Stimulated activated CD4-positive, alpha-beta T cell treated with anti-CD3 and anti-CD28 coated beads, Interleukin-2, amount 100 ng/mL, for 48 hours (primary cell): ENCODE data around the gene HOXB13.

Experiments
- DNase-seq, 2 donors: peaks; one replicate each; pipeline ENCODE4 v3.0.0-alpha.2; 2020

Gene HOXB13

DNA sequence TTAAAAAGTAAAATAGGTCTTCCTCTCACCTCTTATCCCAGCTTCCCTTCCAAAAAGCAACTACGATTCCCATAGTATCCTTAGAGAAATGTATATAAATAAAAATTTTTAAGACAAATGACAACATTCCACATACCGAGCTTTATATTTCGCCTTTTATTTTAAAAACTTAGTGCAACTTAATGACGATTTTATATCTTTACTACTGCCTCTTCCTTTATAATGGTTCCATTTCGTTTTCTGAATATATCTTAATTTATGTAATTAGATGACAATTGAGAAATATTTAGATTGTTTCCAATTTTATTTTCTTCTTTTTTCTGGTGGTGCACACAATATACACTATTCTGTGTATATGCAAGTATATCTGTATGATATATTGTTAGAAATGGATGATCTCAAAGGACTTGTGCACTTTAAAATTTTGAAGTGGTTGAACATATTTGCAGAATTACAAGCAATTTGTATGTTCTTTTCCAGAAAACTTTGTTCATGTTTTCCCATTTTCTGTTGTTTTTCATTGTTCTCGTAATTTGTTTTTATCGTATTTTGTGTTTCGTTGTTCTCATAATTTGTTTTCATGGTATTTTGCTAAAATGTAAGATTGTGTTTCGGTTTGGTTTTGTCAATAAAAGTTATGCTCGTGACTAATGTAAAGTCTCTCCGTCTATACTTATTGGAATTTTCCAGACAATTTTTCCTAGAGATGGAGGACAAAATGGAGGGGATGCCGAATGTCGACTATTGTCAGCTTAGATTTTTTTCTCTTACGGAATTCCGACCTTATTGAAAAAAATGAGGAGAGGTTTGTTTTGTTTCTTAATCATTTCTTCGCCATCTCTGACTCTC is 20.4 kb upstream of the HOXB13 start:
- no peak for DNase-seq

DNA sequence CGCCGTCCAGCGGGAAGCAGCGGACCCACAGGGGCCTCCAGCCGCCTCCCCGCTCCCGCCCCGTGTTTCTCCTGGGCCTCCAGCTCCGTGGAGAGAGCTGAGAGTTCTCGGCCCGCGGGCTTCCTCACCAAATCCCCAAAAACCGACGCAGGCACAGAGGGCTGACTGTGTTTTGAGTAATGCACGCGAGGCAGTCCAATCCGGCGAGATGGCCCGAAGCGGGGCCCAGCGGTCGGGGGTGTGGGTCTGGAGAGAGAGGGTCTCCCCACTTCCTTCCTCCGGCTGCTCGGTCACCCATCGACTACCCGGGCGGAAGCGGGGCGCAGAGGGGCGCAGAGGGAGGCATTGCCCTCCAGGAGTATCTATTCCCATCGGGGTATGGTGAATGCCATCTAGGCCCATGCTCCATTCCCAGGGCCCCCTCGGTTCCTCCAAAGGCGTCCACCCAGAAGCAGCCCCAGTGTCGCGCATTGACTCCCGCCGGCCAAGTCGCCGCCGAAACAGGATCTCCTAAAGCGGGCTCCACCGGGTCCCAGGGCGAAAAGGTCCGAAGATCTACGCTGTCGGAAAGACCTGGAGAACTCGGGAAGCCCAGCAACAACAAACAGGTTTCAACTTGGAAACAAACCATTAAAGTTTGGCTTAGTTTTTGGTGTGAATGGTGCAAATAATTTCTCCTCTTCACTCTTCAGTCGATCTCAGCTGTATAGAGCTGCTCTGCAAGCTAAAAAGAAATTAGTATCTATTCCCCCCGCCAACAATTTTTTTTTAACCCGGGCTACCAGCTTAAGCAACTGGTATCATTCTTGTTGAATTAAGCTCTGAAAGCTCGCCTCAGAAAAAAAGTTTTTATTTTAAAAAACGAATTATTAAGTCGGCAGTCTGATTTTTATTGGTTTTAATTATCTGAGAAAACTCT is 19.2 kb upstream of the HOXB13 start:
- DNase-seq, result no peak

DNA sequence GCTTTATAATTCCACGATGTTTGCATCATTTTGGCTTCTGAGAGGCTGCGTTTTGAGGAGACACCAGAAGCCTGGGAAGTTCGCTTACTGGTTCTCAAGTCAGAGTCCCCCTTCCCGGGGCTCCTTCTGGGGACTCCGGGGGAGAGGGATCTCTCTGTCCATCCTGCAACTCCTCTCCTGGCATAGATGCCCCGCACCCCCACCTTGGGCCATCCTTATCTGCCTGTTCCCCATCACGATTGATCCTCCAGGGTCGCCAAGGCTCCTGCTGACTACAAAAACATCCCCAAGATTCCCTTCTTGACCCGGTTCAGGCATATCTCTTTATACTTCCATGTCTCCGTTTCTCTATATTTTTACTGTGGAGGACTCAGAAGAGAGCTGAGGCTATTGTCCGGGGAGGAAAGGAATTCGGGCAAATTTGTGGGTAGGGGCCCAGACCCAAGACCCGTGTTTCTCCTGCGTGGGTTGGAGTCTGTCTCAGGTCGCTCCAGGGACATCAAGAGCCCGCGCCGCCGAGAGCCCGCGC is 18.4 kb upstream of the HOXB13 start:
- DNase-seq, result no peak

DNA sequence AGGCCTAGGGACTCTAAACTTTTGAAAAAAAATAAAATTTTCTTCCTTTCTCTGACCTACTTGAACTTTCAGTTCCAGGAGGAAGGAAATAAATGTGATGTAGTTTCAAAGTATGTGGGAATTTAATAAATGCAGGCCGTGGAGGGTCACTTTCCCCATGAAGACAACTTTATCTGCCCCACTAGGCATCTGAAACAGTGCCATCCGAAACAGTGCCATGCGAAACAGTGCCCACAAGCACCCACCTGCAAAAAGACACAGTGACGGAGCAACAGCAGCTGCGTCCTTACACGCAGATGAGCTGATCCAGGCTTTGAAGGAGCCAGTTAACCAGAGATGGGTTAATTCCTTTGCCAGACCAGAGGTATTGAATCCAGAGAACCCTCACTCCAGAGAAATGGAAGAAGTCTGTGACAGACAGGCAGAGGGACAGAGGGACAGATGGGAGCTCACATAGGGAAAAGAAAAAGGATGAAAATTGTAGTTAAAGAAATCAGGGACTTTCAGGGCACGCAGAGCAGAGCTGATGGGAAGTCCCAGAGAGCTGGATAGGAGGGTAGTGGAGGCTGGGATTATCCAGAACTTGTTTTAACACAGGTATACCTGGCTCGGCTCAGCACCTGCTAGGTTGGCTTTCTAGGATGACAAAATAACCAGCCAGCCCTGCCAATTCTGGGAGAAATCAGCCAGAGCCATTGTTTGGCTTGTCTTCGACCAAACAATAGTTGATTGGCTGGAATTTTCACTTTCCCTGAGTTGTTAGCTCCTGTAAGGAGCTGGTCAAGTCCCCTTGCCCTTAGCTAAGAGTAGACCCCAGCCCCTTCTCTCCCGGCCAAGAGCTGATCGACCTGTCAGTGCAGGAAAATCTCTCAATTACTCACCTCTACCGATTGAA is 17.1 kb upstream of the HOXB13 start:
- DNase-seq, result no peak

DNA sequence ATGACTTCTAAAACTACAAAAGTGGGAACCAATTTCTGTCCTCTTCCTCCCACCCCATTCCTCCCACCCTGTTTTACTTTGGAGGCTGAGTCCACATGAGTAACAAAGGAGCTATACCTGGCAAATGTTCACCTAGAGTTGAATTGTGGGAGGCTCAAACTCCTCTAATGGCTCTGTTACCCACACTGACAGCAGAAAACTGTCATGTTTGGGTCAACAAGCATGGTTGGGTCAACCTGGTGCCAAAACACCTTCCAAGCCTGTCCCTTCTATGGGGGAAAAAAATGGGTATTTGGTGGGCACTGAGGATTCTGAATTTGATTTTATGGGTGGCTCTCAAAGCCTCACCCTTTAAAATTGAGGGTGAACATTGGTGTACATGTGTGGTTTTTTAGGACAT is 12.0 kb upstream of the HOXB13 start:
- no peak for DNase-seq

DNA sequence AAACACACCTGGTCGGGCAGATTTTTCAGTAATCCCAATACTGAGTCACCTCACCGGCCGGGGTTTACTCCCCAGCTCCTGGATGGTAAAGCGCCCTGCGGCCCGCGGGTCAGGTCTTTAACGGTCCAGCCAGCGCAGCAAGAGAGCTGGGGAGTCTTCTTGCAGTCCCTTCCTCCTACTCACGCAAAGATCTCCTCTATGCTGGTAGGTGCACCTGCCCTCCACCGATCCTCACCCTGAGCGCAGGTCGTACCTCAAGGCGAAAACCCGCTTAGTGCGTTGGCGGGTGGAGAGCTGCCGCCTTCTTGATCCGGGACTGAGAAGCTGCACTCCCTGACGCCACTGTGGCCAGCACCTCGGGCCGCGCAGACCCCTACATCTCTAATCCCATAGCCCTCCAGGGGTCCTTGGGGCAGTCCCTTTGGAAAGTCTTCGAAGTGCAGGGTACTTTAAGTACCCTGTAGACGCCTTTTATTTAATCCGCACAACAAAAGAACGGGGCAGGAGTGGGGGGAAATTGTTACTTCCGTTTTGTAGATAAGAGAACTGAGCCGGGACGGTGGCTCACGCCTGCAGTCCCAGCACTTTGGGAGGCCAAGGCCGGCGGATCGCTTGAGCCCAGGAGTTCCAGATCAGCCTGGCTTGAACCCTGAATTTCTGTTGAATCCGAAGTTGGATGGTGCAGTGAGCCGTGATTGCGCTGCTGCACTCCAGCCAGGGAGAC is 10.4 kb upstream of the HOXB13 start:
- DNase-seq, result no peak

DNA sequence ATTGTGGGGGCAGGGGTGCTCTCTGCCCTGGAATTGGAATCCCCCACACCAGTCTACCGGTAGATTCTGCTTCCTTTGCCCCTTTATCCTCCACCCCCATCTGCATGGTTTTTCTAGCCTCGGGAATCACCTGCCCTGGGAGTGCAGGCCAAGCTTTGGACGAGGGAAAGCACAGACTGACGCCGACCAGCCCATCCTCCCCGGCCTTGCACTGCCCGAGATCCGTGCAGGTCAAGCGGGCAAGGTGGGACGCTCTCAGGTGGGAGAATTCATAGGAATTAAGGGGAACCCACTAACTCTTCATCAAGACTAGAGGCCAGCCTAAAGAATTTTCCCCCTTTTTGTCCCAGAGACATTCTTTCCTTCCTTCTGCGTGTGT is 9.9 kb upstream of the HOXB13 start:
- no peak for DNase-seq

DNA sequence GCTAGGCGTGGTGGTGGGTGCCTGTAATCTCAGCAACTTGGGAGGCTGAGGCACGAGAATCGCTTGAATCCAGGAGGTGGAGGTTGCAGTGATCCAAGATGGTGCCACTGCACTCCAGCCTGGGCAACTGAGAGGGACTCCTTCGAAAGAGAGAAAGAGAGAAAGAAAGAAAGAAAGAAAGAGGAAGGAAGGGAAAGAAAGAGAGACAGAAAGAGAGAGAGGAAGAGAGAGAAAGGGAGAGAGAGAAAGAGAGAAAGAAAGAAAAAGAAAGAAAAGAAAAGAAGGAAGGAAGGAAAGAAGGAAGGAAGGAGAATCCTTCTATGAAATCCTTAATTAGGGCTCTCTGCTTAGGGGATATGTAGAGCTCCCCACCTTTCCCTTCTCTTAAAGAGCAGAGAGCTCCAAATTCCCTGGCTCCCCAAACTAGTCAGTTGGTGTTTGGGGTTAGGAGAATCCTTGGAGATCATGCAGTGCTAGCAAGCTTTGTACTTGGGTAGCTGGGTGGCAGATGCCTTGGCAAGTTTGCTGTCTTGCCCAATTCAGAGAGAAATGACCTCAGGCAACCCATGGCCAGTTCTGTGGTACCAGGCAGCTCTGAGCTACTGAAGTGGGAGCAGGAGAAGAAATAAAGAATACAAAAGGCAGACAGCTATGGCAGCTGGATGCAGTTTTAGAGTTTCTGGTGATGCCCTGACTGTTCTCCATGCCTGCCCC is 8.9 kb upstream of the HOXB13 start:
- DNase-seq, result no peak

DNA sequence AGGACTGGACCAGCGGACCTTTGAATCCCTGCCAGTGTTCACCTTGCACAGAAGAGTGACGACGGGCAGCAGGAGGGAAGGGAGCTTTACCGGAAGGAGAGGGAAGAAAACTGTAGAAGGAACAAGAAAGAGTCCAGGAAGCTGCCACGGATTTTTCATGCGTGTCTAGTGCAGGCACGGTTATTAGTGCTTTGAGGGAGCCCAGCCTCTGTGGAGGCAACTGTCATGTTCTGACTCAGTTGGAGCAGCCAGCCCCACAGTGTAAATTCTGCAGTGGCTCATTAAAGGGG is 6.5 kb upstream of the HOXB13 start:
- DNase-seq, result no peak

DNA sequence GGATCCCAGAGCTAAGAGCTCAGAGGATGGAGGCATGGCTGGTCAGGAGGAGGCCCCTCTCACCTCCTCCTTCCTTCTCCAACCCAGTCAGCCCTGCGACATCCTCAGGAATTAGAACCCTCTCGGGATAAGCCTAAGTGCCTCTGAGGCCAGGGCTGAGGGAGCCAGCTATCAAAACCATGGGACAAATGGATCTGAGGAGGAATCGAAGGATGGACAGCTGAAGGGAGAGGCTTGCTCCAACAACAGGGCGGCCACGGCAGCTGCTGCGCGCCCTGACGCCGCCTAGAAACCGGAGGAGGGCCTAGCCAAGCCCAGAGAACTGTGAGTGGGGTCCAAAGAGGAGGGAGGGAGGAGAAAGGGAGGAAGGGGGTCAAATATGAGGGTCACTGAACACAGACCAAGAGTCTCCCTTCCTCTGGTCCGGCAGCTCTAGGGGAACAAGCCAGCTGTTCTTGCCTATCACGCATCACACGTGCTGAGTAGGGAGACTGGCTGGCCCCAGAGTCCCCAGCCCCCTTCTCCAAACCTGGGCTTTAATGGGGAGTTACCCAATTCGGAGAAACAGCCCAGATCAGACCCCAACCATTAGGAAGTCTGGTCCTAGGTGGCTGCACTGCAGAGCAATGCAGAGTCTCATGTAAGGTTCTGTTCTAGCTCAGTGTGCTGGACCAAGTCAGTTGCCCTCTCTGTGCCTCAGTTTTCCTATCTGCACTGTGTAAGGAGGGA is 5.9 kb upstream of the HOXB13 start:
- no peak for DNase-seq

DNA sequence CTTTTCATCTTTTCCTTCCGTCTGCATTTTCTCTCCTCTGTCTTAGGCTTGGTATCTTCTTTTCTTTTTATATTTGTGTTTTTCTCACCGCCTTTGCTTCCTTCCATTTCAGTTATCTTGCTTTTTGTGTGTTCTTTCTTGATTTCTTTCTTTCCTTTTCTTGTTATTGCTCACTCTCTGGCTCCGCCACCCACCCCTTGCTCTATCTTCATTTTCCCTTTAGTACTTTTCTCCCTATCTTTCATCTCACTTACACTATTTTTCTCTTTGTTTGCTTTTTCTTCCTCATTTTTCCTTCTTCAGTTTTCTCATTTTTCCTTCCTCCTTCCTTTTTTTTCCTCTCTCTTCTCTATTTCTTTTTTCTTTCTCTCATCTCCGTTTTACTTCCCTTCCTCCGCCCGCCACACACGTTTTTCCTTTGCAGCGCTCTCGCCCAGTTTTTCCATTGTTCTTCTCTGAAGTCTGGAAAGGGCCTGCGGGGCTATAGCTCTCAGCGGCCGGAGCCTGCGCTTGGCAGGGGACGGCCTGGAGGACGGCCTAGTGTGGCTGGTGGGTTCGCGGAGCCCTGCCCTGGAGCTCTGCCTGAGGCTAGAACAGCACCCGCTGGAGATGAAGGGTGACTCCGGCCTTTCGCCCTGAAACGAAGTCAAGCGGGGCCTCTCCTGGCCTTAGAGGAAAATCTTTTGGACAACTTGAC is 5.2 kb upstream of the HOXB13 start:
- no peak for DNase-seq

DNA sequence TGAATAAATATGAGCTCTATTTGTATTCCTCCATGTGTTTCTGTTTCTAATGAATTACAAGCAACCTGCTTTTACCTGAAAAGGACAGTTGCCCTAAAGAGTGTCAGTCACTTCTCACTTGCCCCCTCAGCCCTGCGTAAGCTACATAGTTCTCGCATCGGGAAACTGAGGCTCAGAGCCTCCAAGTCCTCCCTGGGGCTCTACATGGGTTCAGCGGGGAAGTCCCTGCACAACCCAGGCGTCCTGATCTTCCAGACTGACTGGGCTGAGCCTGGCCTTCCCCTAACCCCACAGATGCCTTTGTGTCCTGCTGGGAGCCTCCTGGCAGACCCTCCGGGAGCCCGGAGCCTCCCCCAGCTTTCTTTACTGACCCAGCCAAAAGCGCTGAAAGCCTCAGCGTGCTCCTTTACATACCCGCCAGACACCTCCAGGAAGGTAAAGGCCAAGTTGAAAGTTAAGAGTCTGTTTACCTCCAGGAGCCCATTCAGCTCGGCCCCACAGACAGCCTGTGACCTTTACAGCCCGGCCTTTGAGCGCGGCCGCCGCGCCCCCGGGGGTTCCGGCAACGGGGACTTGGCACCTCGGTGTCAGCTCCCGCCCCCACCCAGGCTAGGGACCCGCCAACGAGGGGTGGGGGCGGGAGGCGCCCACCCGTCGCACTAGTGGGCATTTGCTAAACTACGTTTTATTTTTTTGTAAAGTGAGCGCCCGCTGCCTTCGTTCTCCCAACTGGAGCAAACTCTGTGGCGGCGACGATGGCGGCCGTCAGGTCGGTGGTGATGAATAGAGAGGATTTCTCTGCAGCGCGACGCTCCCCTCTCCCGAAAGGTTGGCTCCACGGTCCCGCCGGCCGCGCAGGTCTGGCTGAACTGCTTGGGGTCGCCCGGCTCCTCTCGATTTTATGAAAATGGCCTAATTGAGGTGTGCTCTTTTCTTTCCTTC is 4.4 kb upstream of the HOXB13 start:
- DNase-seq, result no peak

DNA sequence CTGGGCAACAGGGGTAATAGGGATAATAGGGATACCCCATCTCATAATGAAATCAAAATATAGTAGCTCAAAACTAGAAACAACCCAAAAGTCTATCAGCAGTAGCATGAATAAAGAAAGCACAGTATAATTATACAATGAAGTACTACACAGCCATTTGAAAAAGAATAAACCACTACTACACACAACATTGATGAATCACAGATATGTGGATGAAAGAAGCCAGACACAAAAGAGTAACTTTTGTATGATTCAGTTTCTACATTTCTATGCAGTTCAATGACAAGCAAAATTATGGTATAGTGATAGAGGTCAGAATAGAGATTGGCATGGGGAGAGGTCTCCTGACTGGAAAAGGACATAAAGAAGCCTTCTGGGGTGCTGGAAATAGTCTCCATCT is 2.8 kb upstream of the HOXB13 start:
- no peak for DNase-seq

DNA sequence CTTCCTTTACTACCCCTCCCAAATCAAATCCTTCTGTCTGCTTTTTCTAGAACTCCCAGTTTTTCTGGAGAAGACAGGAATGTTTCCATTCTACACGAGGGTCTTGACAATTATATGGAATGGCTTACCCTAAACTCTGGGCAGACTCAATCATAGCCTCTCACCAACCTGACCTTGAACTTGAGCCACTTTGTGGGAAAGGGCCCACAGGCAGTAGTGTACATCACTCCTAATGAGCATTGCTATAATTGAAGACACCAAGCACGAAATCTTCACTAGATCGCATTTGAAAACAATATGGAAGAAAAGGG is 1.6 kb upstream of the HOXB13 start:
- no peak for DNase-seq

DNA sequence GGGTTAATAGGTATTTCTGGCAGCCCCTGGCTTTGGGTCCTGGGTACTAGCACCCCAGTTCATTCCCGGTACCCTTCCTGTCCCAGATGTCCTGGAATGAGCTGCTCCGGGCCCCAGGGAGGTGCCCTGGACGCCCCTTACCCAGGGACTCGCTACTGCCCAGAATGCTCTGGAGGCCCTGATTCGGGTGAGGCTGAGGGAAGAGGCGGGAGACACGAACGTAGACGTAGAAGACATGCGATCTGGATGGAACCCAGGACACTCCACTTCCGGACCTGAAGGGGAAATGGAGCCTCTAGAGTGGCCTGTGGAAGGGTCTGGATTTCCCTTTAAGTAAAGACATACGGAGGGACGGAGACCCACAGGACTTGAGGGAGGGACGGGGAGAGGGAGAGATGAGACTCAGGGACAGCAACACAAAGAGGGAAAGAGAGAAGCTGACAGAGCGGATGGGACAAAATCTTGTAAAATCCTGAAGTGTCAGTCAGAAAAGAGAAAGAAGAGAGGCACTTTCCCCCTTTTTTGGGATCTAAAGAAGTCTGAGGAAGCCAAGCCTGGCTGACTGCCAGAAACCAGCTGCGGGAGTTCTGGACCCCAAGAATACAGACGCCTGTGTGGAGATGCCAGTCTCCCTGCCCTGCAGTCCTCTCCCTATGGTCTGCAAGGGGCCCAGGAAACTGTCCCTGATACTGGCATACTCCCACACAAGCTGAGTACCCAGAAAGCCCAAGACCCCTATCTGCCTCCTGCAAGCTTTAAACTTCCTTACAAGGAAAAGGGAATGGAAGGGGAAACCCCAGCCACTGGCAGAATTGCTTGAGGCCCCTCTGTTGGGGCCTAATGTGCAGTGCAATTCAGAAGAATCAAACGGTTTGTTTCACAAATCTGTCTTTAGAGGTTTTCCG is 1.0 kb upstream of the HOXB13 start:
- DNase-seq, result no peak

DNA sequence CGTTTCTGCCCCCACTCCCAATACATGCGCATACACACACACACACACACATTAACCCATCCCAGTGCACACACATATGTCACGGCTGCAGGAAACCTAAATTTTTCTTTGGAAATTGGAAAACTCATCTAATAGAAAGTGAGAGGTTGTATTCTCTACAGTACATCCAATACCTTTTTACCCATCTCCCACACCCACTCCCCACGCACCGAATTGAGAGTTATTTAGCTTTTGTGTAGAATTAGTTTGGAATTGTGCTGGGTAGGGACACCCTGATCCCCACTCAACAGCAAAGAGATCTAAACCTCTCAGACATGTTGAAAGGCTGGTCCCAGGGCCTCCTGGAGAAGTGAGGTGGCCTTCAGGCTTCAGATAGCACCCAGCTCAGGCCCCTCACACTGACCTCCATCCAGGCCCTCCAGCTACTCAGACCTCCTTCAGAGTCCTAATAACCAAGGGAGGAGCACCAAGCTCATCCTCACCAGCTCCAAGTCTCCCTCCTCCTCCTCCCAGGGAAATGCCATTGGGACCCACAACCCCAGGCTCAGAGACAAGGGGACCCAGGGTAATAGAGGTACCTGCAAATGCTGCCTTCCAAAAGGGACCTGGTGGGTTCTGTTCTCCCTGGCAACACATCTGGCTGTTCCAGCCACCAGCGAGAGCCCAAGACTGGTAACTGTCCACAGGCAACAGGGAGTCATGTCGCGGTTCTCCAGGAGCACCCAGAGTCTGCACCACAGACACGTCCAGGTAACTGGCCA is 955 bp downstream of the HOXB13 start:
- DNase-seq, result no peak

DNA sequence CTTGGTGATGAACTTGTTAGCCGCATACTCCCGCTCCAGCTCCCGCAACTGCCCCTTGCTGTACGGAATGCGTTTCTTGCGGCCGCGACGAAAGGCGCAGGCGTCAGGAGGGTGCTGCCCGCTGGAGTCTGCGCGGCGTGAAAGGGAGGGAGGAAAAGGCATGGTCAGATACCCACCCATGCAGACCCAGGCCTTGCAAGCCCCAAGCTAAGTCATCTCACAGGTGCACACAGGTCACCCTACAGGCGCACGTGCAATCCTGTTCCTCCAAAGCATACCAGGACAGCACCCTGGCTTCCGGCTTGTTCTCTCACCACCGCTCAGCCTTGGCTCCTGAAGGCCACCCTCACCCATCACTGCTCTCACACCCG is 1.6 kb downstream of the HOXB13 start:
- DNase-seq, result no peak
